ENCODE results near the gene DEPDC1B. TPM values are rescaled to one million over a fixed set of nuclear protein-coding genes. Genes with fewer than 3 reads are reported as not detected.

The DEPDC1B gene
- total and polyA plus RNA-seq, 2 of the 4 experiments (the other 2 are of a cell fraction) = 4.4 to 9.3 TPM

DNA sequence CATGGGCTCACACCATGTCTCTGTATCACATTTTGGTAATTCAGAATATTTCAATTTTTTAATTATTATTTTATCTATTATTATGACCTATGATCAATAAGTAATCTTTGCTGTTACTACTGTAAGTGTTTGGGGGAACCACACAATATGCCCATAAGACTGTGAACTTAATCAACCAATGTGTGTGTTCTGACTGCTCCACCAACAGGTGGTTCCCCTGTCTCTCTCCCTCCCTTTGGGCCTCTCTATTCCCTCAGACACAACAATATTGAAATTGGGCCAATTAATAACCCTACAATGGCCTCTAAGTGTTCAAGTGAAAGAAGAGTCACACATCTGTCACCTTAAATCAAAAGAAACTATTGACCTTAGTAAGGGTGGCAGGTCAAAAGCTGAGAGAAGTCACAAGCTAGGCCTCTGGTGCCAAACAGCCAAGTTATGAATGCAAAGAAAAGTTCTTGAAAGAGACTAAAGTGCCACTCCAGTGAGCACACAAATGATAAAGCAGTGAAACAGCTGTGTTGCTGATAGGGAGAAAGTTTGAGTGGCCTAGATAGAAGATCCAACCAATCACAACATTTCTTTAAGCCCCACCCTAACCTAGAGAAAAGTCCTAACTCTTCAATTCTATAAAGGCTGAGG is 88.7 kb downstream of the DEPDC1B start:
- intact Hi-C loops (cut with micrococcal nuclease) = no loop called here
- ATAC-seq (ENCODE audit: low read depth) = no peak
- CTCF ChIA-PET = interaction anchor here (0.8 kb wide), 1 partner anchor 13 kb away, joined by 3 read pairs; no protein-coding TSS in a partner anchor

More for the DNA sequence above, 88.7 kb downstream of the DEPDC1B start:
- Histone ChIP-seq H4K20me1 (ENCODE audit: insufficient read depth, low read length) (no peaks in the 10 kb centered on the region), H2AK5ac (ENCODE audit: low read depth, low read length) (no peak overlapping the region), H2BK120ac (ENCODE audit: low read depth, low read length) (no peak overlapping the region), H3K18ac (ENCODE audit: low read depth, low read length) (no peak overlapping the region), H4K91ac (ENCODE audit: insufficient read depth, low read depth, low read length) (no peak overlapping the region), H3K4me2 (ENCODE audit: low read depth, low read length) (no peak overlapping the region), H2AFZ (replicated peaks; ENCODE audit: low read length, poor library complexity) (no peak overlapping the region), H3K27me3 (ENCODE audit: control insufficient read depth, insufficient read depth, low read length) (no peaks in the 10 kb centered on the region), H3K4me3 (ENCODE audit: insufficient read depth, low read depth, low read length) (no peak overlapping the region), H4K8ac (ENCODE audit: low read depth in 2 of 2, low read length in 2 of 2) (no peak overlapping the region), H2AK9ac (replicated peaks; ENCODE audit: low read depth, low read length, poor library complexity) (no peak overlapping the region), H3K79me1 (ENCODE audit: low read depth in 1 of 2, low read length in 2 of 2) (peaks cover 0 to 2% of the 10 kb centered on the region in 2 experiments; a peak in 1 of 4 replicates), H4K5ac (ENCODE audit: low read depth, low read length) (no peak overlapping the region), H2BK20ac (ENCODE audit: low read depth, low read length) (no peak overlapping the region), H3K4me1 (ENCODE audit: control insufficient read depth, insufficient read depth, low read length) (no peaks in the 10 kb centered on the region; the same call in 1 of the 2 replicates), H3K9ac (ENCODE audit: low read depth, low read length) (no peak overlapping the region), H3K4ac (ENCODE audit: low read depth, low read length) (no peak overlapping the region), H3K9me3 (ENCODE audit: control insufficient read depth, insufficient read depth, low read length) (no peaks in the 10 kb centered on the region), H2BK5ac (ENCODE audit: low read depth, low read length, poor library complexity, severe bottlenecking) (no peak overlapping the region), H3K9me1 (ENCODE audit: insufficient read depth, low read length) (no peaks in the 10 kb centered on the region), H3K14ac (replicated peaks; ENCODE audit: low read depth, low read length) (no peak overlapping the region), H3K23ac (ENCODE audit: low read depth, low read length) (no peak overlapping the region), H2BK15ac (ENCODE audit: low read depth, low read length) (no peak overlapping the region), H3K36me3 (ENCODE audit: control insufficient read depth, insufficient read depth, low read length) (no peaks in the 10 kb centered on the region), H3K56ac (ENCODE audit: extremely low read depth, insufficient read depth, low read length) (no peak overlapping the region), H3K27ac (ENCODE audit: insufficient read depth, low read length) (no peak overlapping the region)
- POLR2A ChIA-PET (ENCODE audit: unreplicated experiment) = no interaction called here
- in situ Hi-C loops (cut with MboI; ENCODE audit: low sequenced_read_pairs) (no loop called here), dilution Hi-C loops (cut with HindIII; ENCODE audit: low sequenced_read_pairs, unreplicated experiment) (no loop called here)
- DNase-seq = no peak
- TF ChIP-seq BHLHE40 (IDR thresholded peaks at IDR 0.05; ENCODE audit: low read depth, low read length) (no peak), MXI1 (IDR thresholded peaks at IDR 0.05; ENCODE audit: borderline replicate concordance, low read depth, low read length) (no peak), RAD21 (IDR thresholded peaks at IDR 0.05; ENCODE audit: low read length) (no peak)
- BruUV-seq (replicated peaks) = no TSS peak

Data from IMR-90 (cell line).